GM19035 (cell line): Measurements from ENCODE around the gene LIAS.
"Not testable (repeated sequence)": the region's sequence is repeated elsewhere in the genome, so short reads cannot be mapped to it uniquely, and the experiment has no call there.

Experiments used
- ATAC-seq: cut with Tn5 transposase; IDR thresholded peaks from one replicate; pipeline ENCODE4 v1.9.1; 2021; ENCODE audit not compliant: unreplicated experiment

The LIAS gene

DNA sequence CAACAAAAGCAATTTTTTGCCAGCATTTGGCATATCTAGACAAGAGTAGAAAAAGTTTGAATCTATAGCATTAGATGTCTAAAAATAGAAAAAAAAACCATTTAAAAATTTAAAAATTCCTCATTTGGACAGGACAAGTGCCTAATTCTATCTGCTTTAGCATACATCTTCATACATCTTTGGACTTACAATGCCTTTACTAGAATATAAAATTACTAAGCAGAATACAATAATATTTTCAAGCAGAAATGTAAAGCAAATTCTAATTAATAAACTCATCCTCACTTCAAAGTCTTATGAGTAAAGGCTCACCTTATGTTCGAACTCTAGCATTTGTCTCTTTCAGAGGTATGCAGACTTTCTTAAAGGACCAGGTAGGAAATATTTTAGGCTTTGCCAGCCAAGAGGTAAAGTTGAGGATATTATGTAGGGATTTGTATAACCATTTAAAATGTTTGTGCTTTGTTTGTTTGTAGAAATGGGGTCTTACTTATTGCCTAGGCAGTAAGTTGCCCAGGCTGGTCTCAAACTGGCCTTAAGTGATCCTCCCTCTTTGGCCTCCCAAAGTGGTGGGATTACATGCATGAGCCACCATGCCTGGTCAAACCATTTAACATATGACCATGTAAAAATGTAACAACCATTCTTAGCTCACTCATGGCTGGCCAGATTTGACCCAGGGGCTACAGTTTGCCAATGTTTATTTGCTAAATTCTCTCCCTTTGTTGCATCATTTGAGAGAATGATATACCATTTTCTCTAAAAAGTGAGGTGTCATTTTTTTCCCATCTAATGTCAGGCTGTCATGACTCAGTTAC lies 39.3 kb downstream of the LIAS start:
- no peak for ATAC-seq

DNA sequence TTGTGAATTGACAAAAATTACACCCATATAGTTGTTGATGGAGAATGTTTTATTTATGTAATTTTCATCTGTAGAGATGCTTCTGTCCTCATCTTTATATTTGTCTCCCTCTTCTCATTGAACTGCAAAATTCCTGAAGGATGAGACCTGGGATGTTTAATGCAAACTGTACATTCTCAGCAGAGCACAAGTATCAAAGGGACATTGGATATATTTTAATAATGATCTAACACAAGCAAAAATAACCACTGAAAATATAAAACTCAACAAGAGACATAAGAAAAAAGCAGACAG lies 39.8 kb downstream of the LIAS start:
- ATAC-seq = no peak

DNA sequence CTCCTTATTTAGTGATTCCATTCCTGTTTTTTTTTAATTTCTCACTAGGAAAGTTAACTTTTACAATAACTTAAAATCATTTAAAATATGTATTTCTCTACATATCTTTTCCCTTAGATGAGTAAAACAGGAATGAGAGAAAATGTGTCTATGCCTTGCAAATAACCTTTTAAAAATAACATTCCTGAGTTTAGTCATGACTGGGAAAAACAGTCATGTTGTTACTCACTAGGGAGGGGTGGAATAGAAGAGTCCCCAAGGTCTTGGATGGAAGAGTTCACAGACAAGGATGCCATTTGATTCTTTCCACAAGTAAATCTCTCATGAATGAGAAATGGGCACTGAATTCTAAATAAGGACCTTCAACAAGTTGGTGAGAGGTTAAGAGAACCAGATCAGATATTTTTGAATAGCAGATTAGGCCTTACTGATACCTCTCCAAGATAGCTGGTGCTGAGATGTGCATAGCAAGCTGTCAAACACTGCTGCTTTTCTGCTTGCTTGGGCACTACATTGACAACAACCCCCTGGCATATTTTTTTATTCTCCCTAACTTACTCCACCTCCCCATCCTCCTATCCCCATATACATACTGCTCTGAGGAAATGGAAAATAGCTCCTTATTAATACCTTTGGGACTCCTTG lies 43.3 kb downstream of the LIAS start:
- ATAC-seq = no peak

DNA sequence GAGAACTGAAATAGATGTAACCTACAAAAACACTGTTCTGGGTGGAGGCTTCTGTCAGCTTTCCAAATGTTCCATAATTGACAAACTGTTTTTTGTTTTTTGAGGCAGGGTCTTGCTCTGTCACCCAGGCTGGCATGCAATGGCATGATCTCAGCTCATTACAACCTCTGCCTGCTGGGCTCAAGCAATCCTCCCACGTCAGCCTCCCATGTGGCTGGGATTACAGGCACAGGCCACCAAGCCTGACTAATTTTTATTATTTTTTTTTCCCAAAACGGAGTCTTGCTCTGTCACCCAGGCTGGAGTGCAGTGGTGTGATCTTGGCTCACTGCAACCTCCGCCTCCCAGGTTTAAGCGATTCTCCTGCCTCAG lies 43.8 kb downstream of the LIAS start:
- ATAC-seq = not testable (repeated sequence)

DNA sequence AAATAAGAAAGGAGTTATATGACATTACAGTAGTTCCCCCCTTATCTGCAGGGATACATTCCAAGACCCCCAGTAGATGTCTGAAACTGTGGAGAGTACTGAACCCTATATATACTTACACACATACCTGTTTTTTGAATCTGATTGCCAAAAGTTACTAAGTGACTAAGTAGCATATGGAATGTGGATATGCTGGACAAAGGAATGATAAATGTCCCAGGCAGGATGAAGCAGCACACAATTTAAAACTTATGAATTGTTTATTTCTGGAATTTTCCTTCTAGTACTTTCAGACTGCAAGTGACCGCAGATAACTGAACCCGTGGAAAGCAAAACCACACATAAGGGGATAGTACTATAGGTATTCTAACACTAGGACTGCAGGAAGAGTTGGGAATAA lies 45.7 kb downstream of the LIAS start:
- no peak for ATAC-seq

DNA sequence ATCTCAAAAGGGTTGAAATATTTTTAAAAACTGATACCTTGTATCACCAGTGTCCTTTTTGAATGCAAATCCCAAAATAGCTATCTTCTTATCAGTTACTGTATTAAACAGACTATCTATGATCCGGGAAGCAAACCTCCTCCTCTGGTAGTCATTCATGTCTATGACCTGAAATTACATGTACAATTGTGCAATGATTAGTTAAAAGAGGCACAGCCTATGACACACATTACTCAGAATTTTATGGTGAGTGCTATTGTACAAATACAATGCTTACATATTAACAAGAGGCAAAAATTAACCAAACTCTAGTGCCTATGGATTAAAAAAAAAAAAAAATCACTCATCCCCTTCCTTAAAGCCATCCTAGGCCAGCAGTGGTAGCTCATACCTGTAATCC lies 46.7 kb downstream of the LIAS start:
- no peak for ATAC-seq

DNA sequence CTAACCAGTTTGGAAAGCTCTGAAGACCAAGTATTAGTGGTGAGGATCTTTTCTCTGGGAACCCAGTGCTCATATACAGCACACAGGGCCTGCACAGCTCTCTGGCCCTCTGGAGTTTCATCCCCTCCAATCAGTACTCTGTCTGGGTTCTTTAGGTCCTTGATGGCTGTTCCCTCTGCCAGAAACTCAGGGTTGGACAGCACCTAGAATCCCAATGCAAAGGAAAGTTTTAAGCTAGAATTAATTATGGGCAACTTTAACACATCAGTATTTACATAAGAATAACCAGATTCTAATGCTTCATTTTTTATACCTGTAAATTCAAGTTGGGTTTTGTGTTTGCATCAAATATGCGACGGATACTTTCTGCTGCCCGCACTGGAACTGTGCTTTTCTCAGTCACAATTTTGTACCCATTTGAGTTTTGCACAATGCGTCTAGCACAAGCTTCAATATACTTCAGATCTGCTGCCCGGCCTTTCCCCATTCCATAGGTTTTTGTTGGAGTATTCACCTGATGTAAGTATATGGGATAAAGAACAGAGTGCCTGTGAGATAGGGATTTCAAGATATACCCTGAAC lies 51.6 kb downstream of the LIAS start:
- ATAC-seq = no peak

DNA sequence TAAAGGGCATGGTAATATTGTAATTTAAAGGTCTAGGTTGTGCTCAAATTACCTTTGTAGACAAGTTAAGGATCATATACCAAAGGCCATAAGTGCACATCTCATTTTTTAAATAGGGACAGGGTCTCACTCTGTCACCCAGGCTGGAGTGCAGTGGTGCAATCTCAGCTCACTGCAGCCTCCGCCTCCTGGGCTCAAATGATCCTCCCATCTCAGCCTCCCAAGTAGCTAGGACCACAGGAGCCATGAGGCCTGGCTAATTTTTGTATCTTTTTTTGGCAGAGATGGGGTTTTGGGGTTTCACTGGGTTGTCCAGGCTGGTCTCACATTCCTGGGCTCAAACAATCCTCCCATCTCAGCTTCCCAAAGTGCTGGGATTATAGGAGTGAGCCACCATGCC lies 55.4 kb downstream of the LIAS start:
- not testable (repeated sequence) for ATAC-seq

DNA sequence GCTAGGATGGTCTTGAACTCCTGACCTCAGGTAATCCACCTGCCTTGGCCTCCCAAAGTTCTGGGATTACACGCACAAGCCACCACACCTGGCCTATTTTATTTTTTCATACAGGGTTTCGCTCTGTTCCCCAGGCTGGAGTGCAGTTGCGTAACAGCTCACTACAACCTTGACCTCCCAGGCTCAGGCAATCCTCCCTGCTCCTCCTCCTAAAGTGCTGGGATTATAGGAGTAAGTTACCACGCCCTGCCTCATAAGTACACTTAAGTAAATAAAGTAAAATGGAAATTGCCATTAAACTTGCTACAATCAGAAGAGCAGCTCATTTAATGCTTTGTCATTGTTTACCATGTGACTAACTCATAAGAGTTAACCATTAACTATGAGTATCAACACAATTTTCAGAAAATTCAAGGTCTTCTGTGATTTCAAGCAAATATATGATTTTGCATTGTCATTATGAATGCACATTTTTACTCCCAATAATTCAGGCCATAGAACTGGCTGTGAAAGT lies 56.1 kb downstream of the LIAS start:
- ATAC-seq = no peak

DNA sequence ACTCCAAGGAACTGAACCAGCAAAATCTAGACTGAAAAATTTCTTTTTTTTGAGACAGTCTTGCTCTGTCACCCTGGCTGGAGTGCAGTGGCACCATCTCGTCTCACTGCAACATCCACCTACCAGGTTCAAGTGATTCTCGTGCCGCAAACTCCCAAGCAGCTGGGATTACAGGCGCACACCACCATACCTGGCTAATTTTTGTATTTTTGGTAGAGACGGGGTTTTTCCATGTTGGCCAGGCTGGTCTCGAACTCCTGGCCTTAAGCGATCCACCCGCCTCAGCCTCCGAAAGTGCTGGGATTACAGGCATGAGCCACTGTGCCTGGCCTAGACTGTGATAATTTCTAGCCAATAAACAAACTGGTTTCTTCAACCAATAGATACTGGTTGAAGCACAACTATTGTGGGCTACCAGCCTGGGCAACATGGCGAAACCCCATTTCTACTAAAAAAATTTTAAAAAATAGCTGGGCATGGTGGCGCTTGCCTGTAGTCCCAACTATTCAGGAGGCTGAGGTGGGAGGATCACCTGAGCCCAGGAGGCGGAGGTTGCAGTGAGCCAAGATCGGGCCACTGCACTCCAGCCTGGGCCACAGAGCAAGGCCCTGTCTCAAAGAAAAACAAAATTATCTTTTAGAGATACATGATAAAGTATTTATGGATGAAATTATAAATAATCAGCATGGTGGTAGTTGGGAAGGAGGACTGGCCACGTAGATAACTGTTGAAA lies 57.0 kb downstream of the LIAS start:
- ATAC-seq = not testable (repeated sequence)

DNA sequence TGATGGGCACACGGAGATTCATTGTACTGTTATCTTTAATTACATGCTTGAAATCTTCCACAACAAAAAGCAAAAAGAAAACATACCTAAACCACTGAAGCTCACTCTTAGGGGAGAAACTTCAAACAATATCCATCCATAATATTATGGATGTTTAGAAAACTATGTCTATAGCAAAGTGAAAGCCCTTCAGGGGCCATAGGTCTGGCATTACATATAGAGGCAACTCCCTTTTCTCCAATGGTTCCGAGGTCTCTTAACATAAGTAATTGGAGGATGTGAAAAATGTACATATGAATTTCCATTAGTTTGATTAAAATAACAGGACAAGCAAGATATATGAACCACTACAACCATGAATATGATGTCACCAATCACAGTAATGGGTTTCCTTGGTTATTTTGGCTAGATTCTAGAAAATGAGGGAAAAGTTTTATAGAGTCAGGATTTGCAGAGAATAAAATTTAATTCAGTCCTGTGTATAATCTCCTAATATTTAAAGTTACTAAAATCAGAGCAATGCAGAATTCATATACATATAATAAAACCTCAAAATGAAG lies 57.6 kb downstream of the LIAS start:
- ATAC-seq = no peak

DNA sequence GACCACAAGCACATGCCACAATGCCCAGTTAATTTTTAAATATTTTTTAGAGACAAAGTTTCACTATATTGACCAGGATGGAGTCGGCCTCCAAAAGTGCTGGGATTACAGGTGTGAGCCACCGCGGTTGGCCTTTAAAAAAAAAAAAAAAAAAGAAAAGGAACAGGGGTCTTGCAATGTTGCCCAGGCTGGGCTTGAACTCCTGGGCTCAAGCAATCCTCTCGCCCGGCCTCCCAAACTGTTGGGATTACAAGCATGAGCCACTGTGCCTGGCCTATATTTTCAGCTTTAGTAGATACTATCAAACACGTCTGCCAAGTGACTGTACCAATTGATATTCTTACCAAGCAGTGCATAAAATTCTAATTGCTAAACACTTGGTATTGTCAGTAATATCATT lies 59.6 kb downstream of the LIAS start:
- ATAC-seq = no peak

DNA sequence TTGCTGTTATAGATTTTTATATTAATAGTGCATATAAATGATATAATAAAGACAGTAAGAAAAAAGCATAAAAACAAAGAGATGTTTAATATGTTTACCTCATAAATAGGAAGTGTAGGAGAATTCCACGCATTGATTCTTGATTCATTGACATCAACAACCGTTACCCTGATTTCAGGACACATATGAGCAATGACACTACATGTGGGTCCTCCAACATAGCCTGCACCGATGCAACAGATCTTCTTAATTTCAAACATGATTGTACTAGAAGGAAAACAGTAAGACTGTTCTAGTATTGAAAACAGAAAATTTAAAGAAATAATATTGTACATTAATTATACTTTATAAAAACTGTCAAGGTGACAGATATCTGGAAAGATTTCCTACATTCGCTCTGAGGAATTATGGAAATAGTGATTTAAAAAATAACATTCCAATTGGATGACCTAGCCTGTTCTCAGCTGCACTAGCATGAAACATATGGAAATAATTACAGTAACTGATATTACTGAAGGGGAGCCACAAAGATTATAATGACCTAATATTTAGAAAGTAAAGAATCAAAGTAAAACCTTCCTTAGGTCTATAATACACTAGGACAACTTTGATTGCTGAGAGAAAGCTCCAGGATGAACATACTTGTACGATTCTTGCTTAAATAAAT lies 62.5 kb downstream of the LIAS start:
- ATAC-seq = no peak

DNA sequence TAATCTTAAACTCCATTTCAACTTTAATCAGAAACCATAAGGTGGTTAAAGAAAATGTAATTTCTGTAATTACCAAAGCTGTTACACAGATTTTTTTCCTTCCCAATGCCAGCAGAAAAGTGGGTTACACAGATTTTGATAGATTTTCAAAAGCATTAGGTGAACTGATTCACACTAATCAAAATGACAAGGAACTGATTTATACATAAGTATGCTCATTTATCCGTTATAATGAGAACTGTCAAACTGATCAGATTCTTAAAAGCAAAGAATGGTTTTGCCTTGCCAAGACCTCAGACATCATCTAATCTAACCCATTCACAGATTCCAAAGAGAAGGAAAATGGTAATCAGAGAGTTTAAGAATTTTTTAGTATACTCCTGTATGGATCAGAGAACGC lies 63.2 kb downstream of the LIAS start:
- ATAC-seq = no peak

DNA sequence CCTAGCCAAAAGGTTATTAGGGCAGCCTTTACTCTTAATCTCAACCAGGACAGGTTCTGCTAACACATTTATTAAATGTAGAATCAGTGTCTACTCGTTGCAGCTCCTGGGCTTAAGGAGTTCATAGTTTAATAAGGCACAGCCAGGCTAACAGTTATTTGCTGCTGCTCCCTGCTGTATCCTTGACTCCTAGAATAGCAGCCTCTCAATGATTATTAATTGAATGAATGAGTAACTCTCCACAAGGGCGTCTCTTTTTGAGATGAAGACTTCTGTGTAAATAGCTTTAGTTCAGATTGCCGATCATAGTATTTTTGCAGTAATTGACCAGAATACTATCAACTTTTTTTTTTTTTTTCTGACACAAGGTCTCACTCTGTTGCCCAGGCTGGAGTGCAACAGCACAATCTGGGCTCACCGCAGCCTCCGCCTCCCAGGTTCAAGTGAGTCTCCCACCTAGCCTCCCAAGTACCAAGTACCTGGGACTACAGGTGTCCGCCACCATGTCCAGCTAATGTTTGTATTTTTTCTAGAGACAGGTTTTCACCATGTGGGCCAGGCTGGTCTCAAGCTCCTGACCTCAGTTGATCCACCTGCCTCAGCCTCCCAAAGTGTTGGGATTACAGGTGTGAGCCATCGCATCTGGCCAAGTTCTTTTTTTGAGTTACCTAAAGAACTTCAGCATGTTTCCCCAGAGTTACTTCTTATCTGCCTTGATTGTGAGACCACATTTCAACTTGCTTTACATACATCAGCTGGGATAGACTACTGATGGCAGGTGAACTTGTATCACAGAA lies 65.5 kb downstream of the LIAS start:
- no peak for ATAC-seq

DNA sequence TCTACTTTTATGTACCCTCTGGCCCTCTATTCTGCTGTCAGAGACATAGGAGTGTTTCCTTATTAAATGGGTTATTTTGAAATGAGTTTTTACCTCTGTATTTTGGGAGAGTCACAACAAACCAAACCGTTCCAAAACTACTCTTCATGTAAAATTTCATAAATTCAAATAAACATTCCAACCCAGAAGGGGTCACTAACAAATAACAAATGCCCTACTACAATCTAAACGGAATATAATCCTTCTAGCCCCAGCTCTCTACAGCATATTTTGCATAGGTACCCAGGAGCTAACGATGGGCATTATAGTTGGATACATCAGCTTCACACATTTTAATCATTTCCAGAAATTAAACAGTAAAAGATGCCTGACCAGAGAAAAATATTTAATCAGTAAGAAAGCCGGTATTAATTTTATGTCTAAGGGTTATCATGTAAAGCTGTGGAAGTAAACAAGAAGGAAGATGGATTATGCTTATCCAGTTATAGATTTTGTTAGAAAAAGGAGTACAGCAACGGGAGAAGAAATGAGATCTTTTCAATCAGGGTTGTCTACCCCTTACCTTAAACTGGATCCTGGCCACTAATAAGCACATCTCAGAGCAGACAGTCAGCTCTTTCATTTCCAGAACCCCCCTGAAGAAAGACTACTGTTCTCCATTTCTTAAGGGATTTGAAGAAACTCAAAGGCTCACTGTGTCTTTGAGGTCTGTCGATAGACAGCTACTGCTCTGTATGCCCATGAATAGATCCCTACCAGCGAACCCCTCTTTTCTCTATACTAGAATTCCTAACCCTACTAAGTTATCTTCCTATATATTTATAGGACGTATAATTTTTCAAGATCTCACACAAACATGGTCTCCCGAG lies 67.2 kb downstream of the LIAS start:
- ATAC-seq = no peak

DNA sequence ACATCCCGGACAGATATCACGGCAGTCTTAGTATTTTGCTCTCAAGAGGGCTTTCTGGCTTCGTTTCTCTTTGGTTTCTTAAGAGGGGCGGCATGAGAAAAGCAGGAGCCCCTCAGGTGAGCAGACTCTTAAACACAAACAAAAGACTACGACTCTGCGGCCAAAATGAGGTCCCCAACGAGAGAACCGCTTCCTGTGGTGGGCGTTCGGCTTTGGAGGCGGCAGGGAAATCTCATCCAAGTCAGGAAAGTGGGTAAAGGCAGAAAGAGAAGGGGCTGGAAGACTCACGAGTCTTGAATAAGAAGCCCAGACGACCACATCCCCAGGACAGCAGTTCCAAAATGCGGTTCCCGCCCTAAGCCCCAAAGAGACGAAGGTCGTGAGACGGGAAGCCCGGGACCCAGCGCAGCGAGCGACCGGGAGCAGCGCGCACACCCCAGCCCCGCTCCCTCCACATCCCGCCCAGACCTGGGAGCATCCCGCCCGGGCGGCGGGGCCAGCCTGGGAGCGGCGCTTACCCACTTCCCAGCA lies 68.0 kb downstream of the LIAS start:
- no peak for ATAC-seq

DNA sequence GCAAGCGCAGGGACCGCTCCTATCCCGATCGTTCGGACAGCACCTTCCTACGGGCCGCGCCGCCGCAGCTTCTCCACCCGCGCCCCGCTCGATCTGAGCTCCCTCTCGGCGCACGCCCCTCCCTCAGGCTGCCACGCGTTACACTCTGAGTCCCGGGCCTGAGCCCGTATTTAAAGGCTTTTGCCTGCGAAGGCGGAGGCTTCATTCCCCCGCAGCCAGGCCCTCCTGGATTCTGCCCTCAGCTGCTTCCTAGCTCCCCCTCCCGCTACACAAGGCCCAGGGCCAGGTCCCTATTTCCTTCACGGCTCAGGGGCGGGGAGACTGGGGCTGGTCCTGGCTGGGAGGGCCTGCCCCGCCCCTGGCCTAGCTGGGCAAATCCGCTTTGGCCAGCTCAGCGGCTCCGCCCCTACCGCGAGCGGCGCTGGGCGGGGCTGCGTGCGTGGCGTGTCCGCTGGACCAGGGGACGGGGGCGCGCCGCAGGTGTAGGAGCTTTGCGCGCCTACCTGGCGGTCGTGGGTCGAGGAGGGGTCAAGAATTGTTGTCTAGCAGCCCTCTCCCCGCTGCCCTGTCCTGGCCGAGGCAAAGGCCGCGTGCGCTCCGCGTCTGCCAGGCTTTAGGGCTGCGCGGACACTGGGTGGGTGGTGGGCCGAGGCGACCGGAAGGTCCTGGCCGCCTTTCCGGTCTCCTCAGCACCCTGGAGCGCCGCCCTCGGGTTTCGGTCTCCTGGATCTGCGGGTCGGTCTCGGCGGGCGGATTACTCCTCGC lies 68.6 kb downstream of the LIAS start, which contains the start of gene UGDH:
Gene UGDH, minus strand, starts transcription at position 144 of the 765 bp plus-strand sequence. CDS start 5,927 bp downstream, outside the sequence.
- ATAC-seq = peak; percentile 96
